HUES64 (cell line): Measurements from ENCODE around the gene GGA1.

Experiments used
- H3K27ac ChIP-seq: 2 replicates; pipeline ENCODE4 v1.7.0; 2013; ENCODE audit warnings: low read depth, low read length, inconsistent platforms
- H3K27me3 ChIP-seq: 2 replicates; pipeline ENCODE4 v1.6.1; 2013; ENCODE audit warnings: mild to moderate bottlenecking, low read length; ENCODE audit not compliant: insufficient read depth
- H3K36me3 ChIP-seq: 2 replicates; pipeline ENCODE4 v1.6.1; 2013; ENCODE audit warnings: mild to moderate bottlenecking, low read length; ENCODE audit not compliant: insufficient read depth
- H3K4me1 ChIP-seq: 2 replicates; pipeline ENCODE4 v1.6.1; 2013; ENCODE audit warnings: mild to moderate bottlenecking, low read length, moderate library complexity; ENCODE audit not compliant: insufficient read depth
- H3K4me3 ChIP-seq: 2 replicates; pipeline ENCODE4 v1.5.1; 2013; ENCODE audit warnings: mild to moderate bottlenecking, low read length, moderate library complexity
- H3K9ac ChIP-seq: 2 replicates; pipeline ENCODE4 v1.6.1; 2013; ENCODE audit warnings: mild to moderate bottlenecking, low read depth, low read length
- H3K9me3 ChIP-seq: 2 replicates; pipeline ENCODE4 v1.6.1; 2013; ENCODE audit warnings: low read depth, low read length; ENCODE audit not compliant: insufficient read depth
- WGBS: fragments of 150-250, 120-280 bp; methylation state at CpG from one replicate; pipeline ENCODE4 v1.1.7; 2013; ENCODE audit warnings: missing lambda C conversion rate; 5-methylcytosine and 5-hydroxymethylcytosine counted together

GGA1 gene

GRCh38 chr22:37625737-37626136 is 17.1 kb downstream of the GGA1 start:
- H3K4me1 ChIP-seq, result 0 out of 2 replicates have a peak, but pooled peaks cover 3% of the 10 kb centered on the region
- H3K9ac ChIP-seq, result no peak overlapping the region
- H3K27ac ChIP-seq, result no peak overlapping the region
- peaks cover 59% of the 10 kb centered on the region for H3K36me3 ChIP-seq
- no peak overlapping the region for H3K4me3 ChIP-seq
- H3K27me3 ChIP-seq, result no peaks in the 10 kb centered on the region
- whole genome bisulfite sequencing, result 95% methylated on average over 14 of the region's 14 CpGs
- H3K9me3 ChIP-seq, result no peaks in the 10 kb centered on the region

GRCh38 chr22:37626144-37626543 is 17.5 kb downstream of the GGA1 start:
- no peak overlapping the region for H3K9ac ChIP-seq
- H3K36me3 ChIP-seq, result peaks cover 55% of the 10 kb centered on the region
- H3K9me3 ChIP-seq, result no peaks in the 10 kb centered on the region
- no peaks in the 10 kb centered on the region for H3K27me3 ChIP-seq
- no peak overlapping the region for H3K4me3 ChIP-seq
- 93% methylated on average over 11 of the region's 11 CpGs for WGBS
- H3K4me1 ChIP-seq, result 0 out of 2 replicates have a peak, but pooled peaks cover 3% of the 10 kb centered on the region
- no peak overlapping the region for H3K27ac ChIP-seq

GRCh38 chr22:37626556-37627075 is 18.0 kb downstream of the GGA1 start:
- WGBS, result 94% methylated on average over 13 of the region's 13 CpGs
- H3K36me3 ChIP-seq, result peaks cover 50% of the 10 kb centered on the region
- H3K9me3 ChIP-seq, result no peaks in the 10 kb centered on the region
- H3K4me1 ChIP-seq, result 0 out of 2 replicates have a peak, but pooled peaks cover 3% of the 10 kb centered on the region
- no peaks in the 10 kb centered on the region for H3K27me3 ChIP-seq
- H3K4me3 ChIP-seq, result no peak overlapping the region
- H3K9ac ChIP-seq, result no peak overlapping the region
- no peak overlapping the region for H3K27ac ChIP-seq

GRCh38 chr22:37627121-37627520 is 18.5 kb downstream of the GGA1 start:
- WGBS, result 88% methylated on average over 7 of the region's 7 CpGs
- 0 out of 2 replicates have a peak, but pooled peaks cover 3% of the 10 kb centered on the region for H3K4me1 ChIP-seq
- H3K9ac ChIP-seq, result no peak overlapping the region
- H3K4me3 ChIP-seq, result no peak overlapping the region
- no peaks in the 10 kb centered on the region for H3K9me3 ChIP-seq
- no peaks in the 10 kb centered on the region for H3K27me3 ChIP-seq
- H3K36me3 ChIP-seq, result peaks cover 47% of the 10 kb centered on the region
- no peak overlapping the region for H3K27ac ChIP-seq

- no peaks in the 10 kb centered on the region for H3K9me3 ChIP-seq
- H3K9ac ChIP-seq, result no peak overlapping the region
- WGBS, result 89% methylated on average over 6 of the region's 6 CpGs
- H3K36me3 ChIP-seq, result peaks cover 47% of the 10 kb centered on the region
- H3K27me3 ChIP-seq, result no peaks in the 10 kb centered on the region
- no peak overlapping the region for H3K27ac ChIP-seq
- H3K4me3 ChIP-seq, result no peak overlapping the region
- H3K4me1 ChIP-seq, result 0 out of 2 replicates have a peak, but pooled peaks cover 3% of the 10 kb centered on the region
These were observed 18.9 kb downstream of the GGA1 start for GRCh38 chr22:37627545-37627944.

GRCh38 chr22:37628830-37629229 is 20.2 kb downstream of the GGA1 start:
- Histone ChIP-seq H3K4me3 (no peak overlapping the region), H3K9ac (no peak overlapping the region), H3K27ac (no peak overlapping the region), H3K36me3 (peaks cover 43% of the 10 kb centered on the region), H3K9me3 (no peaks in the 10 kb centered on the region), H3K4me1 (peaks cover 11% of the 10 kb centered on the region), H3K27me3 (no peaks in the 10 kb centered on the region)
- 94% methylated on average over 8 of the region's 8 CpGs for WGBS

- Histone ChIP-seq H3K9ac (no peak overlapping the region), H3K36me3 (peaks cover 33% of the 10 kb centered on the region), H3K27me3 (no peaks in the 10 kb centered on the region), H3K27ac (no peak overlapping the region), H3K4me1 (peaks cover 19% of the 10 kb centered on the region), H3K4me3 (no peak overlapping the region), H3K9me3 (no peaks in the 10 kb centered on the region)
- WGBS, result 92% methylated on average over 10 of the region's 10 CpGs
These were observed 21.3 kb downstream of the GGA1 start for GRCh38 chr22:37629928-37630327.

- peaks cover 23% of the 10 kb centered on the region for H3K36me3 ChIP-seq
- H3K27ac ChIP-seq, result no peak overlapping the region
- 93% methylated on average over 9 of the region's 9 CpGs for WGBS
- no peak overlapping the region for H3K9ac ChIP-seq
- H3K4me3 ChIP-seq, result no peak overlapping the region
- no peaks in the 10 kb centered on the region for H3K9me3 ChIP-seq
- peaks cover 19% of the 10 kb centered on the region for H3K4me1 ChIP-seq
- no peaks in the 10 kb centered on the region for H3K27me3 ChIP-seq
These were observed 22.3 kb downstream of the GGA1 start for GRCh38 chr22:37630839-37631435.

- WGBS, result 95% methylated on average over 19 of the region's 19 CpGs
- Histone ChIP-seq H3K27ac (no peak overlapping the region), H3K27me3 (no peaks in the 10 kb centered on the region), H3K4me3 (no peak overlapping the region), H3K9me3 (no peaks in the 10 kb centered on the region), H3K36me3 (peaks cover 21% of the 10 kb centered on the region), H3K4me1 (peaks cover 24% of the 10 kb centered on the region), H3K9ac (no peak overlapping the region)
These were observed 23.0 kb downstream of the GGA1 start for GRCh38 chr22:37631448-37632173.

GRCh38 chr22:37632174-37633088 is 23.8 kb downstream of the GGA1 start:
- Histone ChIP-seq H3K36me3 (peaks cover 21% of the 10 kb centered on the region), H3K27me3 (no peaks in the 10 kb centered on the region), H3K4me1 (peaks cover 28% of the 10 kb centered on the region), H3K9ac (no peak overlapping the region), H3K27ac (no peak overlapping the region; the same call in 1 of the 2 replicates), H3K4me3 (no peak overlapping the region), H3K9me3 (no peaks in the 10 kb centered on the region)
- WGBS, result 96% methylated on average over 14 of the region's 14 CpGs
